Trophoblast cell (in vitro differentiated cells and primary cell): Measurements from ENCODE around the gene MAPT.

ENCODE experiments used
- DNase-seq, 2 donors: peaks; one replicate each; pipeline ENCODE4 v3.0.0-alpha.2; 2016
- H2AFZ ChIP-seq: 2 replicates; pipeline ENCODE4 v1.6.1; 2013; ENCODE audit warnings: low read length, moderate library complexity, mild to moderate bottlenecking; ENCODE audit not compliant: insufficient read depth, poor library complexity
- H2AK5ac ChIP-seq: 2 replicates; pipeline ENCODE4 v1.6.1; 2013; ENCODE audit warnings: mild to moderate bottlenecking, low read length
- H2BK120ac ChIP-seq: 2 replicates; pipeline ENCODE4 v1.6.1; 2013; ENCODE audit warnings: low read length, mild to moderate bottlenecking, moderate library complexity; ENCODE audit not compliant: insufficient read depth, poor library complexity
- H2BK12ac ChIP-seq: 2 replicates; pipeline ENCODE4 v1.6.1; 2013; ENCODE audit warnings: mild to moderate bottlenecking, low read length, moderate library complexity
- H2BK5ac ChIP-seq: 2 replicates; pipeline ENCODE4 v1.6.1; 2013; ENCODE audit warnings: low read length, low read depth, moderate library complexity, mild to moderate bottlenecking; ENCODE audit not compliant: poor library complexity
- H3K14ac ChIP-seq: 2 replicates; pipeline ENCODE4 v1.6.1; 2013; ENCODE audit warnings: mild to moderate bottlenecking, low read length
- H3K18ac ChIP-seq: 2 replicates; pipeline ENCODE4 v1.6.1; 2013; ENCODE audit warnings: mild to moderate bottlenecking, low read length
- H3K23ac ChIP-seq: 2 replicates; pipeline ENCODE4 v1.6.1; 2013; ENCODE audit warnings: low read length
- H3K27ac ChIP-seq: 2 replicates; pipeline ENCODE4 v1.5.1; 2013; ENCODE audit warnings: low read depth, mild to moderate bottlenecking, inconsistent platforms, low read length, moderate library complexity
- H3K27me3 ChIP-seq: 2 replicates; pipeline ENCODE4 v1.6.1; 2013; ENCODE audit warnings: inconsistent platforms, mild to moderate bottlenecking, low read length, moderate library complexity; ENCODE audit not compliant: insufficient read depth
- H3K36me3 ChIP-seq, 2 experiments: 1 replicate in 1 of 2; 2 replicates in 1 of 2; pipeline ENCODE4 v1.6.1; 2013; ENCODE audit warnings: low read length in 2 of 2, mild to moderate bottlenecking in 2 of 2, moderate library complexity in 1 of 2; ENCODE audit not compliant: insufficient read depth in 2 of 2, control insufficient read depth in 1 of 2
- H3K4ac ChIP-seq: 2 replicates; pipeline ENCODE4 v1.6.1; 2013; ENCODE audit warnings: low read depth, mild to moderate bottlenecking, low read length, moderate library complexity
- H3K4me1 ChIP-seq, 2 experiments: 1 replicate in 1 of 2; 2 replicates in 1 of 2; pipeline ENCODE4 v1.6.1; 2013; ENCODE audit warnings: low read length in 2 of 2, mild to moderate bottlenecking in 2 of 2, moderate library complexity in 1 of 2; ENCODE audit not compliant: insufficient read depth in 2 of 2, control insufficient read depth in 1 of 2
- H3K4me2 ChIP-seq: 2 replicates; pipeline ENCODE4 v1.6.1; 2013; ENCODE audit warnings: inconsistent platforms, mild to moderate bottlenecking, low read length, moderate library complexity
- H3K4me3 ChIP-seq: 2 replicates; pipeline ENCODE4 v1.5.1; 2013; ENCODE audit warnings: mild to moderate bottlenecking, low read depth, low read length, inconsistent platforms
- H3K79me1 ChIP-seq: one replicate; pipeline ENCODE4 v1.6.1; 2013; ENCODE audit warnings: low read length
- H3K79me2 ChIP-seq: 2 replicates; pipeline ENCODE4 v1.6.1; 2013; ENCODE audit warnings: low read length, mild to moderate bottlenecking; ENCODE audit not compliant: control insufficient read depth, insufficient read depth, poor library complexity
- H3K9ac ChIP-seq: 2 replicates; pipeline ENCODE4 v1.6.1; 2013; ENCODE audit warnings: mild to moderate bottlenecking, low read length
- H3K9me3 ChIP-seq: 2 replicates; pipeline ENCODE4 v1.6.1; 2013; ENCODE audit warnings: low read depth, mild to moderate bottlenecking, control low read depth, inconsistent platforms, low read length; ENCODE audit not compliant: insufficient read depth
- H4K12ac ChIP-seq: 2 replicates; pipeline ENCODE4 v1.6.1; 2013; ENCODE audit warnings: low read depth, mild to moderate bottlenecking, low read length, moderate library complexity
- H4K8ac ChIP-seq: 2 replicates; pipeline ENCODE4 v1.6.1; 2013; ENCODE audit warnings: low read depth, mild to moderate bottlenecking, low read length, moderate library complexity
- H4K91ac ChIP-seq: one replicate; pipeline ENCODE4 v1.6.1; 2013; ENCODE audit warnings: low read depth, mild to moderate bottlenecking, low read length, moderate library complexity
- WGBS: extraction: QIAGEN DNeasy Blood & Tissue Kit; methylation state at CpG from one replicate; pipeline ENCODE4 v1.1.7; 2013; ENCODE audit warnings: missing lambda C conversion rate; ENCODE audit not compliant: insufficient read length, insufficient coverage; ENCODE audit errors: extremely low coverage; 5-methylcytosine and 5-hydroxymethylcytosine counted together

The MAPT gene

DNA sequence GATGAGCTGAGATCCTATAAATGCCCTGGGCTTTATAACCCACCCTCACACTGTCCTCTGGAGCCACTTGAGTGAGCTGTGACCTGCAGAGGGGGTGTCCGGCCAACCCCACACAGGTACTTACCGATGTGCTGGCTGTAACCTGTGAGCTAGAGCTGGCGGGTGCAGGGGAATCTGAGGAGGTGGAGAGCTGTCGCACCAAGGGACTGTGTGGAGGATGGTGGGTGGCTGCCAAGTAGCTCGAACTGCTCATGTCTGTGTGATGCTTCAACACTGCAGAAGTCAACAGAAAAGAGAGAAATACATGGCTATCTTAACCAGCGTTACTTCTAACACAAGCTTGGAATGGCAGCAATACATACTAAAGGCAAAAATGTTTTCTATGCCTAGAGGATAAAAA is 144.1 kb downstream of the MAPT start:
- H4K12ac ChIP-seq: no peak overlapping the region
- H3K9ac ChIP-seq: no peak overlapping the region
- H2AFZ ChIP-seq: no peak overlapping the region
- no peak overlapping the region for H3K18ac ChIP-seq
- H3K4me2 ChIP-seq: no peak overlapping the region
- no peaks in the 10 kb centered on the region for H3K4me1 ChIP-seq
- no CpG with 5 or more reads among the region's 6 CpGs for WGBS
- no peaks in the 10 kb centered on the region for H3K27me3 ChIP-seq
- H3K36me3 ChIP-seq: peaks cover 22 to 52% of the 10 kb centered on the region in 2 experiments
- H2BK120ac ChIP-seq: no peak overlapping the region
- no peak overlapping the region for H3K27ac ChIP-seq
- no peak overlapping the region for H3K23ac ChIP-seq
- H2BK5ac ChIP-seq: no peak overlapping the region
- no peak overlapping the region for H4K8ac ChIP-seq
- no peak overlapping the region for H2BK12ac ChIP-seq
- H2AK5ac ChIP-seq: no peak overlapping the region
- DNase-seq: no peak
- H4K91ac ChIP-seq: no peak overlapping the region
- no peak overlapping the region for H3K4me3 ChIP-seq
- no peaks in the 10 kb centered on the region for H3K79me1 ChIP-seq
- H3K14ac ChIP-seq: no peak overlapping the region
- no peaks in the 10 kb centered on the region for H3K79me2 ChIP-seq
- H3K4ac ChIP-seq: no peak overlapping the region
- H3K9me3 ChIP-seq: no peaks in the 10 kb centered on the region

- H2AFZ ChIP-seq: no peak overlapping the region
- H3K79me2 ChIP-seq: no peaks in the 10 kb centered on the region
- no peak for DNase-seq
- H4K8ac ChIP-seq: no peak overlapping the region
- H4K12ac ChIP-seq: no peak overlapping the region
- H3K4me2 ChIP-seq: no peak overlapping the region
- no peak overlapping the region for H3K18ac ChIP-seq
- no peak overlapping the region for H3K27ac ChIP-seq
- H3K4ac ChIP-seq: no peak overlapping the region
- no peak overlapping the region for H2AK5ac ChIP-seq
- H3K9ac ChIP-seq: no peak overlapping the region
- no peak overlapping the region for H3K14ac ChIP-seq
- no peaks in the 10 kb centered on the region for H3K79me1 ChIP-seq
- H4K91ac ChIP-seq: no peak overlapping the region
- H3K23ac ChIP-seq: no peak overlapping the region
- H3K9me3 ChIP-seq: no peaks in the 10 kb centered on the region
- no peak overlapping the region for H3K4me3 ChIP-seq
- H2BK120ac ChIP-seq: no peak overlapping the region
- H2BK12ac ChIP-seq: no peak overlapping the region
- H3K27me3 ChIP-seq: no peaks in the 10 kb centered on the region
- no peaks in the 10 kb centered on the region for H3K4me1 ChIP-seq
- WGBS: no CpG with 5 or more reads among the region's 12 CpGs
- H2BK5ac ChIP-seq: no peak overlapping the region
- H3K36me3 ChIP-seq: peaks cover 20 to 47% of the 10 kb centered on the region in 2 experiments
Observed at GRCh38 chr17:46038937-46039336, 144.6 kb downstream of the MAPT start.

- H3K4me1 ChIP-seq: no peaks in the 10 kb centered on the region
- H2BK120ac ChIP-seq: no peak overlapping the region
Observed at GRCh38 chr17:46039592-46040186, 145.3 kb downstream of the MAPT start.

DNA sequence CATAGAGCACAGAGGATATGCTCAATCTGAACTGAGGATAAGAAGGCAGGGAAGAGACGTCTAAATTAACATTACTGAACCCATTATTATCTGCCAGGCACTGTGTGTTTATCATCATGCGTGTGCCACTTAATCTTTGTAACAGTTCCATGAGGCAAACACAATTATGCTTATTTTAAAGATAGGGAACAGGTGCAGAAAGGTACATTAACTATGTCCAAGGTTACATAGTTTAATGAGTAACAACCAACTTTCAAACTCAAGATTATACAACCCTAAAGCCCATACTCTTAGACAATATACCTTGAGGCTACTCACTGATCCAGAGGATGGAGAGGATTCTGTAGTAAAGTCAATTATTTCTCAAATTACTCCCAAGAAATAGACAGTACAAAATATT is 147.9 kb downstream of the MAPT start:
- WGBS: no CpG with 5 or more reads among the region's 2 CpGs
- H3K27me3 ChIP-seq: no peaks in the 10 kb centered on the region

More at GRCh38 chr17:46039592-46040186, 145.3 kb downstream of the MAPT start:
- H3K27ac ChIP-seq: no peak overlapping the region
- no peak overlapping the region for H3K9ac ChIP-seq
- H2AK5ac ChIP-seq: no peak overlapping the region
- H3K4me2 ChIP-seq: no peak overlapping the region
- H3K79me1 ChIP-seq: no peaks in the 10 kb centered on the region
- H3K23ac ChIP-seq: no peak overlapping the region
- no peak overlapping the region for H3K14ac ChIP-seq
- H3K4me3 ChIP-seq: no peak overlapping the region
- no peak for DNase-seq
- H3K9me3 ChIP-seq: no peaks in the 10 kb centered on the region
- no peaks in the 10 kb centered on the region for H3K27me3 ChIP-seq
- H4K91ac ChIP-seq: no peak overlapping the region
- no CpG with 5 or more reads among the region's 5 CpGs for WGBS
- H3K18ac ChIP-seq: no peak overlapping the region
- no peak overlapping the region for H4K8ac ChIP-seq
- no peaks in the 10 kb centered on the region for H3K79me2 ChIP-seq
- H2AFZ ChIP-seq: no peak overlapping the region
- no peak overlapping the region for H4K12ac ChIP-seq
- no peak overlapping the region for H2BK12ac ChIP-seq
- no peak overlapping the region for H2BK5ac ChIP-seq
- peaks cover 20 to 42% of the 10 kb centered on the region in 2 experiments for H3K36me3 ChIP-seq
- H3K4ac ChIP-seq: no peak overlapping the region

More for the DNA sequence above, 147.9 kb downstream of the MAPT start:
- Histone ChIP-seq H3K4me3 (no peak overlapping the region), H2BK5ac (no peak overlapping the region), H4K12ac (no peak overlapping the region), H3K36me3 (peaks cover 16 to 32% of the 10 kb centered on the region in 2 experiments), H3K23ac (no peak overlapping the region), H2AK5ac (no peak overlapping the region), H2AFZ (no peak overlapping the region), H4K8ac (no peak overlapping the region), H3K18ac (no peak overlapping the region), H3K27ac (no peak overlapping the region), H3K14ac (no peak overlapping the region), H2BK12ac (no peak overlapping the region), H2BK120ac (no peak overlapping the region), H3K9ac (no peak overlapping the region), H3K4me2 (no peak overlapping the region), H3K9me3 (no peaks in the 10 kb centered on the region), H3K4me1 (peaks cover 0 to 8% of the 10 kb centered on the region in 2 experiments), H3K79me1 (no peaks in the 10 kb centered on the region), H4K91ac (no peak overlapping the region), H3K4ac (no peak overlapping the region), H3K79me2 (no peaks in the 10 kb centered on the region)
- DNase-seq: no peak
